Mesodermal cell (in vitro differentiated cells): ENCODE data around the gene HAS3.
"Not testable (repeated sequence)": the region's sequence is repeated elsewhere in the genome, so short reads cannot be mapped to it uniquely, and the experiment has no call there.

Experiments
- H3K27ac ChIP-seq: 2 replicates; pipeline ENCODE4 v1.7.0; 2013; ENCODE audit warnings: mild to moderate bottlenecking, low read depth, low read length, moderate library complexity; ENCODE audit not compliant: severe bottlenecking
- H3K36me3 ChIP-seq: 2 replicates; pipeline ENCODE4 v1.7.1; 2013; ENCODE audit warnings: mild to moderate bottlenecking, low read length, moderate library complexity; ENCODE audit not compliant: control insufficient read depth, insufficient read depth
- H3K4me1 ChIP-seq: one replicate; pipeline ENCODE4 v1.7.1; 2013; ENCODE audit warnings: mild to moderate bottlenecking, low read length; ENCODE audit not compliant: insufficient read depth, control insufficient read depth, poor library complexity, severe bottlenecking
- H3K4me3 ChIP-seq: 2 replicates; pipeline ENCODE4 v1.7.0; 2013; ENCODE audit warnings: low read length, control low read depth, mild to moderate bottlenecking; ENCODE audit not compliant: insufficient read depth, poor library complexity, severe bottlenecking; ENCODE audit errors: extremely low read depth
- H3K9me3 ChIP-seq: 2 replicates; pipeline ENCODE4 v1.7.1; 2013; ENCODE audit warnings: mild to moderate bottlenecking, low read length, moderate library complexity; ENCODE audit not compliant: control insufficient read depth
- WGBS, 2 experiments: methylation state at CpG; one replicate each; pipeline ENCODE4 v1.1.5; 2013; ENCODE audit warnings: missing lambda C conversion rate in 2 of 2; ENCODE audit not compliant: insufficient coverage in 2 of 2; 5-methylcytosine and 5-hydroxymethylcytosine counted together

The HAS3 gene

GRCh38 chr16:69116256-69116875, 10.9 kb downstream of the HAS3 start:
- no peaks in the 10 kb centered on the region for H3K9me3 ChIP-seq
- no peaks in the 10 kb centered on the region for H3K4me1 ChIP-seq
- peaks cover 80% of the 10 kb centered on the region for H3K36me3 ChIP-seq
- 97 to 98% methylated on average over 6 to 7 of the region's 7 CpGs for WGBS, 2 experiments
- H3K4me3 ChIP-seq: no peak overlapping the region
- H3K27ac ChIP-seq: no peak overlapping the region

GRCh38 chr16:69116906-69117305, 11.5 kb downstream of the HAS3 start:
- Histone ChIP-seq H3K4me1 (no peaks in the 10 kb centered on the region), H3K9me3 (no peaks in the 10 kb centered on the region), H3K36me3 (peaks cover 80% of the 10 kb centered on the region), H3K27ac (no peak overlapping the region), H3K4me3 (no peak overlapping the region)
- 93 to 98% methylated on average over 6 of the region's 6 CpGs for WGBS, 2 experiments

GRCh38 chr16:69118468-69118867, 13.0 kb downstream of the HAS3 start:
- no peak overlapping the region for H3K4me3 ChIP-seq
- H3K27ac ChIP-seq: no peak overlapping the region
- peaks cover 90% of the 10 kb centered on the region for H3K36me3 ChIP-seq
- 100% methylated on average over 1 to 2 of the region's 2 CpGs for WGBS, 2 experiments
- no peaks in the 10 kb centered on the region for H3K4me1 ChIP-seq
- H3K9me3 ChIP-seq: no peaks in the 10 kb centered on the region

GRCh38 chr16:69118994-69119393, 13.5 kb downstream of the HAS3 start:
- 95 to 100% methylated on average over 2 of the region's 2 CpGs for WGBS, 2 experiments
- H3K4me1 ChIP-seq: no peaks in the 10 kb centered on the region
- H3K9me3 ChIP-seq: no peaks in the 10 kb centered on the region
- H3K36me3 ChIP-seq: peaks cover 93% of the 10 kb centered on the region
- H3K4me3 ChIP-seq: no peak overlapping the region
- H3K27ac ChIP-seq: no peak overlapping the region

- Histone ChIP-seq H3K36me3 (peaks cover 92% of the 10 kb centered on the region), H3K27ac (no peak overlapping the region), H3K9me3 (no peaks in the 10 kb centered on the region), H3K4me3 (no peak overlapping the region), H3K4me1 (no peaks in the 10 kb centered on the region)
- 89 to 93% methylated on average over 2 of the region's 2 CpGs for WGBS, 2 experiments
These were observed 14.1 kb downstream of the HAS3 start for GRCh38 chr16:69119536-69119935.

- no peaks in the 10 kb centered on the region for H3K9me3 ChIP-seq
- no peaks in the 10 kb centered on the region for H3K4me1 ChIP-seq
- H3K27ac ChIP-seq: no peak overlapping the region
- no peak overlapping the region for H3K4me3 ChIP-seq
- peaks cover 93% of the 10 kb centered on the region for H3K36me3 ChIP-seq
- WGBS, 2 experiments: 98 to 99% methylated on average over 16 to 17 of the region's 19 CpGs
These were observed 14.7 kb downstream of the HAS3 start for GRCh38 chr16:69120096-69120664.

GRCh38 chr16:69123910-69124309, 18.5 kb downstream of the HAS3 start:
- WGBS, 2 experiments: 90 to 100% methylated on average over 1 of the region's 3 CpGs
- Histone ChIP-seq H3K4me1 (no peaks in the 10 kb centered on the region), H3K4me3 (no peak overlapping the region), H3K36me3 (peaks cover 79% of the 10 kb centered on the region), H3K9me3 (no peaks in the 10 kb centered on the region), H3K27ac (no peak overlapping the region)

GRCh38 chr16:69124406-69124805, 19.0 kb downstream of the HAS3 start:
- H3K36me3 ChIP-seq: peaks cover 79% of the 10 kb centered on the region
- not testable (repeated sequence) for H3K9me3 ChIP-seq, H3K27ac ChIP-seq, H3K4me3 ChIP-seq, H3K4me1 ChIP-seq
- WGBS, 2 experiments: 93 to 100% methylated on average over 6 to 7 of the region's 8 CpGs

- H3K36me3 ChIP-seq: peaks cover 78% of the 10 kb centered on the region
- H3K27ac ChIP-seq, H3K4me3 ChIP-seq, H3K9me3 ChIP-seq, H3K4me1 ChIP-seq: not testable (repeated sequence)
- whole genome bisulfite sequencing, 2 experiments: 93 to 97% methylated on average over 8 to 14 of the region's 14 CpGs
These were observed 19.5 kb downstream of the HAS3 start for GRCh38 chr16:69124961-69125360.

GRCh38 chr16:69126221-69126620, 20.8 kb downstream of the HAS3 start:
- Histone ChIP-seq H3K9me3 (no peaks in the 10 kb centered on the region), H3K36me3 (peaks cover 71% of the 10 kb centered on the region), H3K27ac (no peak overlapping the region), H3K4me3 (no peak overlapping the region), H3K4me1 (peaks cover 8% of the 10 kb centered on the region)
- 97 to 100% methylated on average over 3 of the region's 3 CpGs for WGBS, 2 experiments

GRCh38 chr16:69126801-69127200, 21.3 kb downstream of the HAS3 start:
- 87 to 99% methylated on average over 7 to 9 of the region's 10 CpGs for WGBS, 2 experiments
- not testable (repeated sequence) for H3K9me3 ChIP-seq, H3K4me1 ChIP-seq, H3K27ac ChIP-seq, H3K4me3 ChIP-seq
- peaks cover 67% of the 10 kb centered on the region for H3K36me3 ChIP-seq
